Common myeloid progenitor, CD34-positive (primary cell): Measurements from ENCODE around the gene ULBP3.

Source experiments
- CTCF ChIA-PET: fragments of 350-600 bp; sonication (Branson Sonifier 250); formaldehyde crosslinking; loops from one replicate; lab custom pipeline; 2021; ENCODE audit warnings: antibody characterized with exemption; lab: Charles Lee
- POLR2A ChIA-PET: fragments of 350-600 bp; sonication (Branson Sonifier 250); formaldehyde crosslinking; loops from one replicate; lab custom pipeline; 2021; ENCODE audit warnings: antibody characterized with exemption; lab: Charles Lee
- DNase-seq, 3 donors: peaks; one replicate each; pipeline versions ENCODE4 v3.0.0 to v3.0.0-alpha.2; 2013
- H3K27ac ChIP-seq, 2 experiments: 1 replicate in 1 of 2; 2 replicates in 1 of 2; pipeline ENCODE4 v1.7.0; 2013; ENCODE audit warnings: inconsistent platforms in 2 of 2, low read length in 2 of 2, mild to moderate bottlenecking in 2 of 2, low read depth in 1 of 2, moderate library complexity in 1 of 2; ENCODE audit not compliant: severe bottlenecking in 2 of 2, insufficient read depth in 1 of 2, poor library complexity in 1 of 2
- H3K27me3 ChIP-seq, 5 experiments: replicated peaks in 2 of 5; 1 replicate in 3 of 5; 2 replicates in 2 of 5; pipeline versions ENCODE4 v1.6.1 to v1.7.0; 2013; ENCODE audit warnings: low read length in 4 of 5, mild to moderate bottlenecking in 2 of 5, moderate library complexity in 2 of 5, inconsistent platforms in 1 of 5; ENCODE audit not compliant: insufficient read depth in 5 of 5, control insufficient read depth in 4 of 5
- H3K36me3 ChIP-seq, 4 experiments: 1 replicate in 2 of 4; 2 replicates in 2 of 4; pipeline versions ENCODE4 v1.6.1 to v1.7.0; 2013; ENCODE audit warnings: low read length in 3 of 4, control low read depth in 1 of 4, mild to moderate bottlenecking in 1 of 4; ENCODE audit not compliant: control insufficient read depth in 4 of 4, insufficient read depth in 4 of 4
- H3K4me1 ChIP-seq, 4 experiments: 1 replicate in 3 of 4; 2 replicates in 1 of 4; pipeline versions ENCODE4 v1.6.1 to v1.7.1; 2013; ENCODE audit warnings: low read length in 3 of 4, mild to moderate bottlenecking in 3 of 4, control low read depth in 1 of 4, inconsistent platforms in 1 of 4, moderate library complexity in 1 of 4; ENCODE audit not compliant: control insufficient read depth in 4 of 4, insufficient read depth in 4 of 4; ENCODE audit errors: control extremely low read depth in 1 of 4
- H3K4me3 ChIP-seq, 7 experiments: 1 replicate in 4 of 7; 2 replicates in 3 of 7; pipeline versions ENCODE4 v1.5.1 to v1.7.0; 2013; ENCODE audit warnings: mild to moderate bottlenecking in 7 of 7, low read length in 6 of 7, moderate library complexity in 6 of 7, inconsistent platforms in 2 of 7, low read depth in 2 of 7, control low read depth in 1 of 7; ENCODE audit not compliant: insufficient read depth in 4 of 7, control insufficient read depth in 1 of 7; ENCODE audit errors: extremely low read depth in 1 of 7
- H3K9me3 ChIP-seq, 5 experiments: 1 replicate in 4 of 5; 2 replicates in 1 of 5; pipeline versions ENCODE4 v1.6.1 to v1.7.1; 2013; ENCODE audit warnings: low read length in 4 of 5, mild to moderate bottlenecking in 2 of 5, inconsistent platforms in 1 of 5, low read depth in 1 of 5, moderate library complexity in 1 of 5; ENCODE audit not compliant: control insufficient read depth in 4 of 5, insufficient read depth in 2 of 5; ENCODE audit errors: control extremely low read depth in 1 of 5
- WGBS: methylation state at CpG from one replicate; pipeline ENCODE4 v1.1.5; 2013; ENCODE audit not compliant: insufficient coverage; 5-methylcytosine and 5-hydroxymethylcytosine counted together

Gene ULBP3

DNA sequence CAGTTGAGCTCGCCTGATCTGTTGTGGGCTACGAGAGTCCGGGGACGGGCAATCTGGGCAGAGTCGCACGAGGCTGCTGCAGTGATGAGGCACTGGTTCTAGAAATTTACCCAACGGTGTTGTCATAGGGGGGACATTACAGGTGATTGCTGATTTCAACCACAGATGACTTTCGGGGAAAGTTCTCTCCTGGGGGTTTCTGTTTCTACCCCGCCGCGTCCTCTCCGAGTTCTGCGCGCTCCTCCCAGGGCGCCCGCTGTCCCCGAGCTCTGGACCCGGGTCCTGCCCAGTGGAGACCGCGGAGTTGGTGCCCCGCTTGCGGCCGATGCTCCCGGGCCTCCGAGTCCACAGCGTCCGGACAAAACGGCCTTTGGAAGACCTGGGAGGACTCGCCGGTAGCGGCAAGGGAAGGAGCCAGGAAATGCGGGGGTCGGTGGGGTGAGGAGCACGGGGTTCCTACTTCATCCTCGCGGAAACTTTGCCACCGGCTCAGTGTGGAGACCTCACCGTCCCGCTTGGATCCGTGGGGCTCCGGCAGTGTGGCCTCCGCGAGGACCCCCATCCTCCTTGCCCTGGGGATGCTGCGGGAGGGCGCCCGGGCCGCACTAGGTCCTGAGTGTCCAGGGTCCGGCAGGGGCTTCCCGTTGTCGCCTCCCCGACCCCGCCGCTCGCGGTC is 31.3 kb downstream of the ULBP3 start:
- ChIA-PET CTCF (no interaction called here), POLR2A (no interaction called here)
- H3K4me3 ChIP-seq = peak overlapping the region in 3 of 7 experiments; percentile 26 to 56 (median 54)
- H3K36me3 ChIP-seq = no peaks in the 10 kb centered on the region
- H3K27ac ChIP-seq = no peak overlapping the region
- peaks cover 0 to 11% (median 3%) of the 10 kb centered on the region in 4 experiments for H3K4me1 ChIP-seq
- DNase-seq = no peak
- 1% methylated on average over 37 of the region's 55 CpGs for WGBS
- peaks cover 0 to 4% (median 0%) of the 10 kb centered on the region in 5 experiments for H3K9me3 ChIP-seq
- H3K27me3 ChIP-seq = peaks cover 8 to 93% (median 37%) of the 10 kb centered on the region in 5 experiments

- Histone ChIP-seq H3K4me1 (peaks cover 0 to 11% (median 3%) of the 10 kb centered on the region in 4 experiments), H3K27me3 (peaks cover 8 to 88% (median 37%) of the 10 kb centered on the region in 5 experiments), H3K36me3 (no peaks in the 10 kb centered on the region), H3K27ac (no peak overlapping the region), H3K9me3 (peaks cover 0 to 4% (median 0%) of the 10 kb centered on the region in 5 experiments), H3K4me3 (no peak overlapping the region)
- ChIA-PET POLR2A (no interaction called here), CTCF (interaction anchor here (1.8 kb wide), 1 partner anchor 9 kb away, joined by 4 read pairs; no protein-coding TSS in a partner anchor)
- WGBS = 81% methylated on average over 5 of the region's 5 CpGs
- no peak for DNase-seq
Measured at GRCh38 chr6:150036081-150036480, 32.8 kb downstream of the ULBP3 start.

GRCh38 chr6:150033207-150033771 is 35.6 kb downstream of the ULBP3 start:
- H3K27ac ChIP-seq = no peak overlapping the region
- no peak overlapping the region for H3K4me3 ChIP-seq
- WGBS = 94% methylated on average over 2 of the region's 6 CpGs
- H3K36me3 ChIP-seq = no peaks in the 10 kb centered on the region
- peaks cover 0 to 4% (median 0%) of the 10 kb centered on the region in 5 experiments for H3K9me3 ChIP-seq
- DNase-seq = no peak
- ChIA-PET POLR2A (no interaction called here), CTCF (interaction anchor here (0.8 to 1.4 kb wide), 2 partner anchors 23 to 37 kb away, joined by 3 read pairs; no protein-coding TSS in a partner anchor)
- peaks cover 0 to 11% (median 3%) of the 10 kb centered on the region in 4 experiments for H3K4me1 ChIP-seq
- H3K27me3 ChIP-seq = peaks cover 4 to 76% (median 22%) of the 10 kb centered on the region in 5 experiments

DNA sequence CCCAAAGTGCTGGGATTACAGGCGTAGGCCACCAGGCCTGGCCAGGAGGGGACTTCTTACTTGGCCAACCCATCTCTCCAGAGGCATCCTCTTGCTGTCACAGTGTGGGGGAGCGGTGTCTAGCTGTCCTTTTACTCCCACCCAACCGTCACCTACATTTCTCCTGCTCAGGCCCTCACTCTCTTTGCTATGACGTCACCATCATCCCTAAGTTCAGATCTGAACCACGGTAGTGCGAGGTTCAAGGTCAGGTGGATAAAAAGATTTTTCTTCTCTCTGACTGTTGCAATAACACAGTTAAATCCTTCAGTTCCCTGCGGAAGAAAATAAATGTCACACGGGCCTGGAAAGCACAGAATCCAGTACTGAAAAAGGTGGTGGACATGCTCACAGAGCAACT is 36.3 kb downstream of the ULBP3 start:
- no peak for DNase-seq
- POLR2A ChIA-PET = no interaction called here
- CTCF ChIA-PET = interaction anchor here (0.8 to 1.4 kb wide), 2 partner anchors 24 to 37 kb away, joined by 3 read pairs; no protein-coding TSS in a partner anchor
- H3K27me3 ChIP-seq = peaks cover 4 to 76% (median 24%) of the 10 kb centered on the region in 5 experiments
- H3K27ac ChIP-seq = no peak overlapping the region
- H3K9me3 ChIP-seq = peaks cover 0 to 4% (median 0%) of the 10 kb centered on the region in 5 experiments
- 96% methylated on average over 4 of the region's 8 CpGs for WGBS
- no peaks in the 10 kb centered on the region for H3K36me3 ChIP-seq
- H3K4me3 ChIP-seq = no peak overlapping the region
- peaks cover 0 to 4% (median 2%) of the 10 kb centered on the region in 4 experiments for H3K4me1 ChIP-seq

DNA sequence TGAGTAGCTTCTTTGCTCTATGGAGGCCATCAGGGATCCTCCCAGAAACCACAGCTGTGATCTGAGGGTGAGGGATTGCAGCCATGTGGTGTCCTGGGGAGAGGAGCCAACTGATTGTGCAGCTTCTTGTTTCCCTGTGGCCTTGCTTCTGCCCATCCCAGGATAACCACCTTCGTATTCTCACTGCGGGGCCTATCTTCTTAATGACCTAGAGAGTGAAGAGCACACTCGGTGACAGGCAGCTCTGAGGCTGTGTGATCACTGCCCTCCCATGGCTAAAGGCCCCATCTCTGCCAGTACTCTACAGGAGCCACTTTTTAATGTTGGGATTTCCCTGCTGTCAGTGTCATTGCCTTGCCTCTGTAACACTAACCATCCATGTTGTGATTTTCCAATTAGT is 38.3 kb downstream of the ULBP3 start:
- H3K4me1 ChIP-seq = peaks cover 0 to 6% (median 5%) of the 10 kb centered on the region in 4 experiments
- no peak overlapping the region for H3K27ac ChIP-seq
- WGBS = 96% methylated on average over 3 of the region's 3 CpGs
- H3K27me3 ChIP-seq = peaks cover 0 to 76% (median 25%) of the 10 kb centered on the region in 5 experiments
- no peak for DNase-seq
- CTCF ChIA-PET = no interaction called here
- no peaks in the 10 kb centered on the region for H3K36me3 ChIP-seq
- POLR2A ChIA-PET = no interaction called here
- H3K9me3 ChIP-seq = peaks cover 0 to 4% (median 0%) of the 10 kb centered on the region in 5 experiments
- H3K4me3 ChIP-seq = no peak overlapping the region

DNA sequence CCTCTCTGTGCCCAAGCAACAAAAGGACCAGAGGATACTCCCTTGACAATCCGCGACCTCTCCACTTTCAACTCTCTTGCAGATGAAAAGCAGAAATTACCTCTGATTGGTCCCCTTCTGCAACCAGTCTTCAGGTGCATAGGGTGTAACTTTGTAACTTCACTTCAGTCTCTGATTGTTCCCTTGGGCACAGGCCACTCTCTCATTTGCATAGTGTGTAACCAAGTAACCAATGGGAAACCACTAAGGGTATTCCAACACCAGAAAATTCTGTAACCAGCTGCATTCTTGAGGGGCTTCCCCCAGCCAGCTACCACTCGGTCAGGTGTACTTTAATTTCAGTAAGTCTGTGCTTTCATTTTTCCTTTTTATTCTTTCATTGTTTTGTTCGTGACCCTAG is 39.2 kb downstream of the ULBP3 start:
- ChIA-PET CTCF (no interaction called here), POLR2A (no interaction called here)
- H3K4me3 ChIP-seq = no peak overlapping the region
- 67% methylated on average over 3 of the region's 4 CpGs for WGBS
- peaks cover 0 to 4% (median 0%) of the 10 kb centered on the region in 5 experiments for H3K9me3 ChIP-seq
- peaks cover 0 to 76% (median 27%) of the 10 kb centered on the region in 5 experiments for H3K27me3 ChIP-seq
- H3K27ac ChIP-seq = no peak overlapping the region
- H3K4me1 ChIP-seq = peaks cover 0 to 11% (median 6%) of the 10 kb centered on the region in 4 experiments
- no peak for DNase-seq
- no peaks in the 10 kb centered on the region for H3K36me3 ChIP-seq

DNA sequence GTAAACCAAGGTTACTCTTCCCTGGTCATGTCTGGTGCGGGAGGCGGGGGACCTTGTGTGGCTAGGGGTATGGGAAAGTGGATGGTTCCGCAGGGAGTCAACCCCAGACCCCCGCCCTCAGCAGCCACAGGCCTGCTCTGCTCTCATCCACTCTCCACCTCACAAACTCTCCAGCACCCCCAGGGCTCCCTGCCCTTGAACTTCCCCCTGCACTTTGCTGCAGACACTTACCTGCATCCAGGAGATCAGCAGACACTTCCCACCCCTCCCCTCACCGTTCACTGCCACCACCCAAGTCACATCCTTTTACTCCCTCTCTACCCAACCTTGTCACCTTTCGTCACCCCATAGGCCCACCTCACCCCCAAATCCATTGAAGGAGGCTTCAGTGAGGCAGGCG is 39.6 kb downstream of the ULBP3 start:
- Histone ChIP-seq H3K4me1 (peaks cover 0 to 11% (median 6%) of the 10 kb centered on the region in 4 experiments), H3K9me3 (peaks cover 0 to 4% (median 0%) of the 10 kb centered on the region in 5 experiments), H3K27me3 (peaks cover 0 to 75% (median 28%) of the 10 kb centered on the region in 5 experiments), H3K4me3 (no peak overlapping the region), H3K36me3 (no peaks in the 10 kb centered on the region), H3K27ac (no peak overlapping the region)
- DNase-seq = no peak
- ChIA-PET CTCF (interaction anchor here (1.1 kb wide), 1 partner anchor 13 kb away, joined by 3 read pairs; no protein-coding TSS in a partner anchor), POLR2A (no interaction called here)
- 100% methylated on average over 3 of the region's 7 CpGs for WGBS
